Measurements from ENCODE around the gene SCD5.

DNA sequence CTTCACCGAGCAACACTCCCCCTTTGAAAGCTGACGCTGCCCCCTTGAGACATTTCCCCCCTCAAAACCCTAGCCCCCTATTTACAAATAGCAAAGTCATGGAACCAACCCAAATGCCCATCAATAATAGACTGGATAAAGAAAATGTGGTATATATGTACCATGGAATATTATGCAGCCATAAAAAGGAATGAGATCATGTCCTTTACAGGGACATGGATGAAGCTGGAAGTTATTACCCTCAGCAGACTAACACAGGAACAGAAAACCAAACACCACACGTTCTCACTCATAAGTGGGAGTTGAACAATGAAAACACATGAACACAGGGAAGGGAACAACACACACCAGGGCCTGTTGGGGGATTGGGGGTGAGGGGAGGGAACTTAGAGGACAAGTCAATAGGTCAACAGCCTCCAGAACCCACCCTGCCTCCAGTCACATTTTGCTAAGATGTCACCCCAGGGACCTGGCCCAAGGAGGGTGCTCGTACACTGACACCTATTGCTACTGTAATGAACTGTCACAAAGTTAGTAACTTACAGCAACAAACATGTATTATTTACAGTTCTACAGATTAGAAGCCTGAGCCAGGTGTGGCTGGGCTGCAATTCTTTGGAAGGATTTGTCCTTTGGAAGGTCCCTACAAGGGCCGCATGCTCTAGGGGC lies 20.6 kb downstream of the SCD5 start:
- TF ChIP-seq CTCF (IDR thresholded peaks at IDR 0.05) = no peak
- TF ChIP-seq EZH2 (IDR thresholded peaks at IDR 0.05; ENCODE audit: borderline replicate concordance, insufficient read depth, low read depth, low read length, poor library complexity, severe bottlenecking) = no peak

Data from B cell (primary cell).